A549 (cell line): ENCODE measurements around the gene DTX3.

Source experiments
- TF ChIP-seq, protein P1 (sequence below): IDR thresholded peaks from 2 replicates; pipeline ENCODE4 v1.6.1; 2012
- TF ChIP-seq, protein P2 (sequence below): fragments of >200 bp; sonication (Bioruptor Twin); formaldehyde crosslinking; IDR thresholded peaks from 3 replicates; pipeline ENCODE4 v1.5.1; 2016

GRCh38 chr12:57632073-57632957 lies 27.7 kb downstream of the DTX3 start:
- TF ChIP-seq, protein P1, sequence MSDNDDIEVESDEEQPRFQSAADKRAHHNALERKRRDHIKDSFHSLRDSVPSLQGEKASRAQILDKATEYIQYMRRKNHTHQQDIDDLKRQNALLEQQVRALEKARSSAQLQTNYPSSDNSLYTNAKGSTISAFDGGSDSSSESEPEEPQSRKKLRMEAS: no peak; the same call in 1 of the 2 replicates
- TF ChIP-seq, protein P2, sequence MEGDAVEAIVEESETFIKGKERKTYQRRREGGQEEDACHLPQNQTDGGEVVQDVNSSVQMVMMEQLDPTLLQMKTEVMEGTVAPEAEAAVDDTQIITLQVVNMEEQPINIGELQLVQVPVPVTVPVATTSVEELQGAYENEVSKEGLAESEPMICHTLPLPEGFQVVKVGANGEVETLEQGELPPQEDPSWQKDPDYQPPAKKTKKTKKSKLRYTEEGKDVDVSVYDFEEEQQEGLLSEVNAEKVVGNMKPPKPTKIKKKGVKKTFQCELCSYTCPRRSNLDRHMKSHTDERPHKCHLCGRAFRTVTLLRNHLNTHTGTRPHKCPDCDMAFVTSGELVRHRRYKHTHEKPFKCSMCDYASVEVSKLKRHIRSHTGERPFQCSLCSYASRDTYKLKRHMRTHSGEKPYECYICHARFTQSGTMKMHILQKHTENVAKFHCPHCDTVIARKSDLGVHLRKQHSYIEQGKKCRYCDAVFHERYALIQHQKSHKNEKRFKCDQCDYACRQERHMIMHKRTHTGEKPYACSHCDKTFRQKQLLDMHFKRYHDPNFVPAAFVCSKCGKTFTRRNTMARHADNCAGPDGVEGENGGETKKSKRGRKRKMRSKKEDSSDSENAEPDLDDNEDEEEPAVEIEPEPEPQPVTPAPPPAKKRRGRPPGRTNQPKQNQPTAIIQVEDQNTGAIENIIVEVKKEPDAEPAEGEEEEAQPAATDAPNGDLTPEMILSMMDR: no peak
